Endothelial cell of umbilical vein (primary cell): Measurements from ENCODE around the gene PTBP2.

Experiments used
- EZH2 ChIP-seq: IDR thresholded peaks from 2 replicates; pipeline ENCODE4 v1.6.1; 2012; ENCODE audit warnings: borderline replicate concordance, low read depth, mild to moderate bottlenecking, moderate library complexity, low read length, inconsistent platforms; ENCODE audit not compliant: severe bottlenecking
- POLR2A ChIP-seq: IDR thresholded peaks from 2 replicates; pipeline ENCODE4 v1.6.1; 2012; ENCODE audit warnings: low read depth, mild to moderate bottlenecking, control low read depth, low read length
- POLR2AphosphoS5 ChIP-seq: IDR thresholded peaks from 2 replicates; pipeline ENCODE4 v1.6.1; 2012; ENCODE audit warnings: low read depth, mild to moderate bottlenecking, control low read depth, low read length, moderate library complexity; ENCODE audit not compliant: insufficient read depth
- TF ChIP-seq, protein P1 (sequence below), 2 donors: IDR thresholded peaks; 1 replicate in 1 of 2; 2 replicates in 1 of 2; pipeline ENCODE4 v1.5.1; 2011; ENCODE audit warnings: low read length in 2 of 2, mild to moderate bottlenecking in 2 of 2, moderate library complexity in 2 of 2, control low read depth in 1 of 2, inconsistent platforms in 1 of 2, low read depth in 1 of 2; ENCODE audit not compliant: insufficient read depth in 1 of 2; ENCODE audit errors: extremely low read depth in 1 of 2
- TF ChIP-seq, protein P2 (sequence below): IDR thresholded peaks from 2 replicates; pipeline ENCODE4 v1.6.1; 2011; ENCODE audit not compliant: insufficient read depth, insufficient read length

DNA sequence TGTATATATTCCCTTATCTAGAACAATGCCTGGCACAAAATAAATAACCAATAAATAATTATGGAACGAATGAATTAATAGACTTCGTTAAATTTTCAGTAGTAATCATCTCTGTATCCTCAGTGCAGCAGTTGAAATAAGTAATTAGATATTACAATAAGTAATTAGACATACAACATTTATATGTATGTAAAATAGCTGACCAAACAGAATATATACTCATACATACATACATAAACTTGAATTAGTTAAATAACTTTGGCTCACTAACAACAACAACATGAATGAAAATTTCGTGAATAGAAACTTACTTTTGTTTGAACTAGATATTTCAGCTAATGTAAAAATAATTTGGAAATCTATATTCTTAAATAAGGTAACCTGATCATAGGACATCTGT lies 14.6 kb upstream of the PTBP2 start:
- TF ChIP-seq, protein P1, sequence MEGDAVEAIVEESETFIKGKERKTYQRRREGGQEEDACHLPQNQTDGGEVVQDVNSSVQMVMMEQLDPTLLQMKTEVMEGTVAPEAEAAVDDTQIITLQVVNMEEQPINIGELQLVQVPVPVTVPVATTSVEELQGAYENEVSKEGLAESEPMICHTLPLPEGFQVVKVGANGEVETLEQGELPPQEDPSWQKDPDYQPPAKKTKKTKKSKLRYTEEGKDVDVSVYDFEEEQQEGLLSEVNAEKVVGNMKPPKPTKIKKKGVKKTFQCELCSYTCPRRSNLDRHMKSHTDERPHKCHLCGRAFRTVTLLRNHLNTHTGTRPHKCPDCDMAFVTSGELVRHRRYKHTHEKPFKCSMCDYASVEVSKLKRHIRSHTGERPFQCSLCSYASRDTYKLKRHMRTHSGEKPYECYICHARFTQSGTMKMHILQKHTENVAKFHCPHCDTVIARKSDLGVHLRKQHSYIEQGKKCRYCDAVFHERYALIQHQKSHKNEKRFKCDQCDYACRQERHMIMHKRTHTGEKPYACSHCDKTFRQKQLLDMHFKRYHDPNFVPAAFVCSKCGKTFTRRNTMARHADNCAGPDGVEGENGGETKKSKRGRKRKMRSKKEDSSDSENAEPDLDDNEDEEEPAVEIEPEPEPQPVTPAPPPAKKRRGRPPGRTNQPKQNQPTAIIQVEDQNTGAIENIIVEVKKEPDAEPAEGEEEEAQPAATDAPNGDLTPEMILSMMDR (IDR thresholded peaks at IDR 0.05; ENCODE audit: extremely low read depth in 1 of 2, insufficient read depth in 1 of 2, low read depth in 1 of 2, low read length in 2 of 2), result no peak
- TF ChIP-seq, protein P2, sequence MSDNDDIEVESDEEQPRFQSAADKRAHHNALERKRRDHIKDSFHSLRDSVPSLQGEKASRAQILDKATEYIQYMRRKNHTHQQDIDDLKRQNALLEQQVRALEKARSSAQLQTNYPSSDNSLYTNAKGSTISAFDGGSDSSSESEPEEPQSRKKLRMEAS, result no peak
- TF ChIP-seq POLR2A, result no peak
- no peak for TF ChIP-seq POLR2AphosphoS5
- TF ChIP-seq EZH2, result no peak
